K562 (cell line): ENCODE results near the gene ECSIT. TPM values are rescaled to one million over a fixed set of nuclear protein-coding genes. Genes with fewer than 3 reads are reported as not detected.
A peak's percentile ranks its signal among the peaks of the same experiment; 100 is the strongest.

Experiments
- ASH1L ChIP-seq: fragments of 450-650 bp; IDR thresholded peaks from 2 replicates; pipeline ENCODE4 v1.6.1; 2018; ENCODE audit warnings: borderline replicate concordance, mild to moderate bottlenecking, low read depth; ENCODE audit not compliant: partially characterized antibody
- CTCF ChIP-seq, 3 experiments: IDR thresholded peaks in 2 of 3; conservative IDR thresholded peaks in 1 of 3; 2 replicates each; pipeline ENCODE4 v1.5.1; 2011 to 2012; ENCODE audit warnings: low read length in 3 of 3, mild to moderate bottlenecking in 3 of 3, control low read depth in 2 of 3, improper control_type of control experiment in 1 of 3, inconsistent platforms in 1 of 3, low read depth in 1 of 3, mixed read lengths in 1 of 3, moderate library complexity in 1 of 3; ENCODE audit not compliant: insufficient read depth in 2 of 3
- E2F1 ChIP-seq: sonication (generic); formaldehyde crosslinking; IDR thresholded peaks from 2 replicates; pipeline ENCODE4 v1.8.1; 2023; ENCODE audit warnings: mild to moderate bottlenecking, missing genetic modification reagents, moderate library complexity
- GABPB1 ChIP-seq: sonication (generic); formaldehyde crosslinking; IDR thresholded peaks from 2 replicates; pipeline ENCODE4 v1.8.0; 2022; ENCODE audit warnings: mild to moderate bottlenecking, missing genetic modification reagents
- GTF2A2 ChIP-seq: IDR thresholded peaks from 2 replicates; pipeline ENCODE4 v1.6.1; 2016; ENCODE audit warnings: mild to moderate bottlenecking, missing genetic modification characterization, missing compliant biosample characterization
- GTF2B ChIP-seq: IDR thresholded peaks from 2 replicates; pipeline ENCODE4 v1.6.1; 2011; ENCODE audit not compliant: insufficient read length; ENCODE audit errors: extremely low read depth
- HMG20B ChIP-seq: fragments of 250-450 bp; sonication (Bioruptor Pico); IDR thresholded peaks from 2 replicates; pipeline ENCODE4 v1.5.0; 2021; ENCODE audit warnings: mild to moderate bottlenecking
- HNRNPUL1 ChIP-seq: fragments of 200-400 bp; formaldehyde crosslinking; IDR thresholded peaks from 2 replicates; pipeline ENCODE4 v1.6.1; 2017; ENCODE audit warnings: low read length
- KLF13 ChIP-seq: fragments of 450-650 bp; IDR thresholded peaks from 2 replicates; pipeline ENCODE4 v1.6.1; 2016; ENCODE audit warnings: missing genetic modification characterization, low read depth, mild to moderate bottlenecking, missing compliant biosample characterization, moderate library complexity, borderline replicate concordance
- NCOA6 ChIP-seq: fragments of 450-650 bp; IDR thresholded peaks from 2 replicates; pipeline ENCODE4 v1.6.1; 2017; ENCODE audit warnings: mild to moderate bottlenecking
- NFXL1 ChIP-seq: fragments of 450-650 bp; formaldehyde crosslinking; IDR thresholded peaks from 2 replicates; pipeline ENCODE4 v1.4.0; 2021; ENCODE audit warnings: mild to moderate bottlenecking
- SMAD4 ChIP-seq: fragments of 250-450 bp; sonication (Bioruptor Pico); conservative IDR thresholded peaks from 2 replicates; pipeline ENCODE4 v1.8.0; 2021; ENCODE audit warnings: inconsistent platforms, mild to moderate bottlenecking, moderate library complexity
- TCFL5 ChIP-seq: fragments of 250-450 bp; sonication (Bioruptor Pico); conservative IDR thresholded peaks from 2 replicates; pipeline ENCODE4 v1.6.1; 2021; ENCODE audit warnings: mild to moderate bottlenecking, moderate library complexity, matching md5 sums
- VEZF1 ChIP-seq: fragments of 200-800 bp; sonication (Bioruptor generic); IDR thresholded peaks from 2 replicates; pipeline ENCODE4 v1.6.1; 2017; ENCODE audit warnings: missing genetic modification characterization, missing compliant biosample characterization
- ZBTB43 ChIP-seq: sonication (generic); formaldehyde crosslinking; IDR thresholded peaks from 2 replicates; pipeline ENCODE4 v1.8.0; 2023; ENCODE audit warnings: mild to moderate bottlenecking, missing genetic modification reagents
- ZNF280B ChIP-seq: fragments of 250-450 bp; sonication (Bioruptor Pico); IDR thresholded peaks from 2 replicates; pipeline ENCODE4 v1.5.1; 2021; ENCODE audit warnings: mild to moderate bottlenecking
- ZNF740 ChIP-seq, 3 experiments: fragments of 200-800 bp in 1 of 3; sonication (Bioruptor generic) in 1 of 3; sonication (generic) in 1 of 3; formaldehyde crosslinking in 1 of 3; IDR thresholded peaks; 2 replicates each; pipeline versions ENCODE4 v1.6.1 to v1.8.0; 2016 to 2022; ENCODE audit warnings: mild to moderate bottlenecking in 2 of 3, missing compliant biosample characterization in 2 of 3, missing genetic modification characterization in 2 of 3, missing genetic modification reagents in 1 of 3
- polyA plus RNA-seq, 8 experiments: library from polyadenylated mRNA; depleted of rRNA in 4 of 8; stranded (reverse) in 5 of 8; unstranded in 3 of 8; fragments of >200 nt; fragmentation: Nextera tagmentation in 2 of 8; fragmentation: Illumina TruSeq in 1 of 8; extraction: Ambion mirVana in 2 of 8; extraction: Trizol in 1 of 8; gene quantifications; 2 replicates each; pipeline versions ENCODE4 v1.2.1 to v1.2.3, GENCODE V29; 2011 to 2014; ENCODE audit warnings: inconsistent platforms in 1 of 8, missing spikeins in 1 of 8
- total RNA-seq, 7 experiments: library from RNA; depleted of rRNA in 6 of 7; stranded (reverse); fragments of >200 nt in 6 of 7; fragmentation: Illumina TruSeq in 2 of 7; extraction: Trizol in 2 of 7; gene quantifications; 2 replicates each; pipeline versions ENCODE4 v1.2.1 to v1.2.3, GENCODE V29; 2011 to 2021; ENCODE audit warnings: low replicate concordance in 1 of 7

ECSIT gene
- total and polyA plus RNA-seq, 9 of the 15 experiments (the other 6 are each of a cell fraction or from before 2014, with no cell fraction given), result 1.1 to 82.5 (median 43.9) TPM

- TF ChIP-seq TCFL5 (CRISPR knock-in tag) (no peak), HMG20B (CRISPR knock-in tag) (no peak), GABPB1 (CRISPR knock-in tag) (peak; percentile 49; the same call in 1 of the 2 replicates), ZNF740 (CRISPR knock-in tag; IDR thresholded peaks at IDR 0.05) (no peak), ZNF740 (tag; IDR thresholded peaks at IDR 0.05) (no peak), HNRNPUL1 (no peak), SMAD4 (CRISPR knock-in tag) (0 out of 2 replicates have a peak, but pooled peaks have one; percentile 60), ZNF280B (no peak), ASH1L (no peak), NCOA6 (no peak), E2F1 (CRISPR knock-in tag) (no peak), ZBTB43 (CRISPR knock-in tag) (0 out of 2 replicates have a peak, but pooled peaks have one; percentile 42), CTCF (IDR thresholded peaks at IDR 0.05 in 2 of 3, conservative IDR thresholded peaks at IDR 0.05 in 1 of 3; ENCODE audit: insufficient read depth in 2 of 3, low read depth in 1 of 3, low read length in 3 of 3) (peak; percentile 88 to 96 (median 93)), KLF13 (tag) (no peak), VEZF1 (peak; percentile 35), GTF2B (no peak), NFXL1 (CRISPR knock-in tag) (no peak), GTF2A2 (tag) (no peak)
Observed at GRCh38 chr19:11560404-11561051, 31.6 kb upstream of the ECSIT start (continued).
